Astrocyte (in vitro differentiated cells and primary cell): ENCODE data around the gene PRKAR1A. TPM values are rescaled to one million over a fixed set of nuclear protein-coding genes. Genes with fewer than 3 reads are reported as not detected.

Experiments
- DNase-seq: peaks from one replicate; pipeline ENCODE4 v3.0.0-alpha.2; 2010; ENCODE audit warnings: low read depth
- FAIRE-seq: peaks from 2 replicates; lab custom pipeline; 2011; peaks lifted over from hg19 to GRCh38; lab: Jason Lieb, UNC
- H2AFZ ChIP-seq: 2 replicates; pipeline ENCODE4 v1.6.0; 2012; ENCODE audit warnings: low read depth, low read length, inconsistent platforms
- H3K27ac ChIP-seq: 2 replicates; pipeline ENCODE4 v1.5.1; 2011; ENCODE audit warnings: low read depth, low read length, inconsistent platforms
- H3K27me3 ChIP-seq: 2 replicates; pipeline ENCODE4 v1.6.0; 2011; ENCODE audit warnings: low read length, inconsistent platforms; ENCODE audit not compliant: insufficient read depth
- H3K36me3 ChIP-seq: 2 replicates; pipeline ENCODE4 v1.5.1; 2011; ENCODE audit warnings: low read length, inconsistent platforms; ENCODE audit not compliant: insufficient read depth
- H3K4me1 ChIP-seq: 2 replicates; pipeline ENCODE4 v1.5.1; 2011; ENCODE audit warnings: low read length, inconsistent platforms; ENCODE audit not compliant: insufficient read depth
- H3K4me2 ChIP-seq: 2 replicates; pipeline ENCODE4 v1.6.0; 2012; ENCODE audit warnings: low read length, inconsistent platforms
- H3K4me3 ChIP-seq: 2 replicates; pipeline ENCODE4 v1.5.1; 2011; ENCODE audit warnings: low read depth, mild to moderate bottlenecking, low read length, inconsistent platforms; ENCODE audit not compliant: insufficient read depth
- H3K79me2 ChIP-seq: 2 replicates; pipeline ENCODE4 v1.6.0; 2012; ENCODE audit warnings: mild to moderate bottlenecking, low read length, inconsistent platforms; ENCODE audit not compliant: insufficient read depth
- H3K9ac ChIP-seq: 2 replicates; pipeline ENCODE4 v1.6.0; 2012; ENCODE audit warnings: mild to moderate bottlenecking, low read length, inconsistent platforms
- H3K9me3 ChIP-seq: 2 replicates; pipeline ENCODE4 v1.5.1; 2012; ENCODE audit warnings: low read depth, mild to moderate bottlenecking, low read length, inconsistent platforms; ENCODE audit not compliant: insufficient read depth
- H4K20me1 ChIP-seq: 2 replicates; pipeline ENCODE4 v1.6.0; 2012; ENCODE audit warnings: low read length, inconsistent platforms; ENCODE audit not compliant: insufficient read depth
- H3K27ac Mint-ChIP-seq: one replicate; pipeline ENCODE4 v1.8.0; 2021; ENCODE audit warnings: mild to moderate bottlenecking, mixed read lengths; ENCODE audit not compliant: unreplicated experiment
- H3K27me3 Mint-ChIP-seq: one replicate; pipeline ENCODE4 v1.8.0; 2021; ENCODE audit warnings: low read depth, mixed read lengths; ENCODE audit not compliant: unreplicated experiment
- H3K36me3 Mint-ChIP-seq: one replicate; pipeline ENCODE4 v1.8.0; 2021; ENCODE audit warnings: low read depth, mixed read lengths; ENCODE audit not compliant: unreplicated experiment
- H3K4me1 Mint-ChIP-seq: one replicate; pipeline ENCODE4 v1.8.0; 2021; ENCODE audit warnings: low read depth, mixed read lengths; ENCODE audit not compliant: unreplicated experiment
- H3K4me3 Mint-ChIP-seq: one replicate; pipeline ENCODE4 v1.8.0; 2021; ENCODE audit warnings: mild to moderate bottlenecking, moderate library complexity, mixed read lengths; ENCODE audit not compliant: unreplicated experiment
- H3K9me3 Mint-ChIP-seq: one replicate; pipeline ENCODE4 v1.8.0; 2021; ENCODE audit warnings: mild to moderate bottlenecking, mixed read lengths; ENCODE audit not compliant: unreplicated experiment
- EZH2 ChIP-seq: IDR thresholded peaks from 2 replicates; pipeline ENCODE4 v1.6.1; 2012; ENCODE audit warnings: mild to moderate bottlenecking, low read length, inconsistent platforms; ENCODE audit not compliant: insufficient read depth
- total RNA-seq: library from RNA; stranded (reverse); gene quantifications from 2 replicates; pipeline ENCODE4 v1.2.1, GENCODE V29; 2021
- TF ChIP-seq, protein P1 (sequence below): IDR thresholded peaks from 2 replicates; pipeline ENCODE4 v1.5.1; 2011; ENCODE audit warnings: low read depth, mild to moderate bottlenecking, inconsistent platforms, low read length, moderate library complexity; ENCODE audit not compliant: insufficient read depth

PRKAR1A gene
- total RNA-seq, 1 donor from 2014 or later, result 235 TPM

DNA sequence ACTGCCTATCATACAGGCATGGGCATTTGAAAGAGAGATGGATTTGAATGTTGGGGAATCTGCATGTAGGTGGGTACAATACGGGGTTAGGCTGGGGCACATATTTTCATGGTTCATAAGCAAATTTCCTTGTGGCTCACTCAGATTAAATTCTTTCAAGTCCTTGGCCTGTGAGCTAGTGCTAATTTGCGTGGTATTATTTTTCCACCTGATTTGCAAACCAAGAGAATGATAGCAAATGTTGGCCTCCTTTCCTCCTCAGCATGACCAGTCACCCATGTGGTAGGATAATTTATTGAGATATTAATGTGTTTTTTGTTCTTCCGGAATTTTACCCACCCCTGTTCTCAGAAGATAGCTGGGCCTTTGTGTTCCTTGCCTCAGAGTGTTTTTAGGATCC lies 66.0 kb downstream of the PRKAR1A start:
- H3K4me3 Mint-ChIP-seq, result no peak overlapping the region
- H3K9me3 Mint-ChIP-seq, result no peaks in the 10 kb centered on the region

DNA sequence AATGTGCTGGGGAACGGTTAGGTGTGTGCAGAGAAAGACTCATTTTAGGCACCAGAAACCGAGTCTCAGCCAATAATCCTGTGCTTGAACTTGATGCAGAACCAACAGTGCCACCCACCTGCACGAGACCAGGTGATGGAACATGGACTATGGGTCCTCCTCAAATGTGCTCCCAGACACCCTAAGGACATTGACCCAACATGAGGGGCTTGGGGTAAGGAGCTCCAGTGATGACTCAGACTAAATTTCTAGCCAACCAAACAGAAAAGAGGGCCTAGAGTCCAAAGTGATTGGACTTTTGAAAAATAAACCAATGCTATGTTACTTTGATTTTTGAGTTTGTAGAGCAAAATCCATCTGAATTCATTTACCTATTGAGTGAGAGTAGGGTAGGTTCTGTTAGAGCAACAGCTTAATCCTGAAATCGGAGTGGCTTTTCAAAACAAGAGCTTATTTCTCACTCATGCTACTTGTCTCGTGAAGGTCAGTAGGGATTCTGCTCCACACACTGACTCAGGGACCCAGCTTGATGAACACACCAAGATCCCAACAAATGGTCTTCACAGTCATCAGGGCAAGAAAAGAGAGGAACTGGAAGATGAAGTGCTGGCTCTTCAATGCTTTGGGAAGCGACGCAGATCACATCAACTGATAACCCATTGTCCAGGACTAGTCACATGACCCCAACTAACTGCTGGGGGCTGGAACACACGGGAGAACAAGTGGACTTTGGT lies 67.1 kb downstream of the PRKAR1A start:
- Mint-ChIP-seq H3K27me3 (peaks cover 5% of the 10 kb centered on the region), H3K27ac (no peak overlapping the region), H3K4me3 (no peak overlapping the region), H3K4me1 (peaks cover 5% of the 10 kb centered on the region), H3K36me3 (no peaks in the 10 kb centered on the region), H3K9me3 (no peaks in the 10 kb centered on the region)
- Histone ChIP-seq H3K9ac (no peak overlapping the region), H4K20me1 (no peaks in the 10 kb centered on the region), H2AFZ (no peak overlapping the region), H3K4me2 (no peak overlapping the region), H3K4me1 (no peaks in the 10 kb centered on the region), H3K36me3 (no peaks in the 10 kb centered on the region), H3K27ac (no peak overlapping the region), H3K79me2 (no peaks in the 10 kb centered on the region), H3K27me3 (no peaks in the 10 kb centered on the region), H3K9me3 (no peaks in the 10 kb centered on the region), H3K4me3 (no peak overlapping the region)
- TF ChIP-seq, protein P1, sequence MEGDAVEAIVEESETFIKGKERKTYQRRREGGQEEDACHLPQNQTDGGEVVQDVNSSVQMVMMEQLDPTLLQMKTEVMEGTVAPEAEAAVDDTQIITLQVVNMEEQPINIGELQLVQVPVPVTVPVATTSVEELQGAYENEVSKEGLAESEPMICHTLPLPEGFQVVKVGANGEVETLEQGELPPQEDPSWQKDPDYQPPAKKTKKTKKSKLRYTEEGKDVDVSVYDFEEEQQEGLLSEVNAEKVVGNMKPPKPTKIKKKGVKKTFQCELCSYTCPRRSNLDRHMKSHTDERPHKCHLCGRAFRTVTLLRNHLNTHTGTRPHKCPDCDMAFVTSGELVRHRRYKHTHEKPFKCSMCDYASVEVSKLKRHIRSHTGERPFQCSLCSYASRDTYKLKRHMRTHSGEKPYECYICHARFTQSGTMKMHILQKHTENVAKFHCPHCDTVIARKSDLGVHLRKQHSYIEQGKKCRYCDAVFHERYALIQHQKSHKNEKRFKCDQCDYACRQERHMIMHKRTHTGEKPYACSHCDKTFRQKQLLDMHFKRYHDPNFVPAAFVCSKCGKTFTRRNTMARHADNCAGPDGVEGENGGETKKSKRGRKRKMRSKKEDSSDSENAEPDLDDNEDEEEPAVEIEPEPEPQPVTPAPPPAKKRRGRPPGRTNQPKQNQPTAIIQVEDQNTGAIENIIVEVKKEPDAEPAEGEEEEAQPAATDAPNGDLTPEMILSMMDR, result no peak
- TF ChIP-seq EZH2, result no peak
- FAIRE-seq, result no peak
- DNase-seq, result no peak

More for the DNA sequence above, 66.0 kb downstream of the PRKAR1A start:
- Histone ChIP-seq H3K4me2 (no peak overlapping the region), H3K4me3 (no peak overlapping the region), H4K20me1 (no peaks in the 10 kb centered on the region), H3K36me3 (no peaks in the 10 kb centered on the region), H3K27ac (no peak overlapping the region), H3K27me3 (no peaks in the 10 kb centered on the region), H3K4me1 (no peaks in the 10 kb centered on the region), H3K9me3 (no peaks in the 10 kb centered on the region), H2AFZ (no peak overlapping the region), H3K9ac (no peak overlapping the region), H3K79me2 (no peaks in the 10 kb centered on the region)
- DNase-seq (peak; percentile 17), FAIRE-seq (no peak)
- Mint-ChIP-seq H3K4me1 (peaks cover 5% of the 10 kb centered on the region), H3K36me3 (no peaks in the 10 kb centered on the region), H3K27me3 (peaks cover 7% of the 10 kb centered on the region), H3K27ac (no peak overlapping the region)
- TF ChIP-seq, protein P1, result no peak
- TF ChIP-seq EZH2, result no peak

DNA sequence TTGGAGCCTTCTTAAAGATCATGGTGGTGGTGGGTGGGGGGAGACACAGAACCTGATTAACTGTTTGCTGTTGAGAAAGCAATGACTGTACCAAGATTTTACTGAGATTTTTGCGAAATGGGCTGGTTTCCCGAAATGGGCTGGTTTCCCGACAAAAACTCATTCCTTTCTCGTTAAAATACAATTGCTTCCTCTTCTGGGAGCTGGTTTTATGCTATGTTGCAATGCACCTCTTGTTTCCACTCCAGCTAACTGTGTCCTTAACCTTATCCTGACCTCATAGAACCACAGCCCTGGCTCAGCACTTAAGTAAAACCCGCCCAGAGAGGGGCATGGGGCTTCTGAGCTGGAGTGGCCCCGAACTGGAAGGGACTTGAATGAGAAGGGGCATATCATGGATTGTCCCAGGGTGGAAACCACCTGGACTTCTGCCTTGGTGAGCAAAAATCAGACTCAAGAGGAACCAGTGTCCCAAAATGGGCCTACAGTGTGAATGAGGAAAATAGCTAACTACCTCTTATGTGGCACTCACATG lies 68.1 kb downstream of the PRKAR1A start:
- Mint-ChIP-seq H3K27ac (no peak overlapping the region), H3K9me3 (no peaks in the 10 kb centered on the region), H3K4me3 (no peak overlapping the region), H3K4me1 (peaks cover 7% of the 10 kb centered on the region), H3K36me3 (no peaks in the 10 kb centered on the region), H3K27me3 (peaks cover 5% of the 10 kb centered on the region)
- Histone ChIP-seq H3K4me3 (no peak overlapping the region), H3K9ac (no peak overlapping the region), H3K4me2 (no peak overlapping the region), H4K20me1 (no peaks in the 10 kb centered on the region), H3K27ac (no peak overlapping the region), H3K79me2 (no peaks in the 10 kb centered on the region), H3K36me3 (no peaks in the 10 kb centered on the region), H3K9me3 (no peaks in the 10 kb centered on the region), H3K27me3 (no peaks in the 10 kb centered on the region), H3K4me1 (no peaks in the 10 kb centered on the region), H2AFZ (no peak overlapping the region)
- FAIRE-seq (no peak), DNase-seq (peak; percentile 40)
- TF ChIP-seq, protein P1, result no peak
- no peak for TF ChIP-seq EZH2
